Gastrocnemius medialis (tissue), 4 donors: ENCODE measurements around the gene WSB2. TPM values are rescaled to one million over a fixed set of nuclear protein-coding genes. Genes with fewer than 3 reads are reported as not detected.
"Not testable (repeated sequence)": the region's sequence is repeated elsewhere in the genome, so short reads cannot be mapped to it uniquely, and the experiment has no call there.

Experiments
- ATAC-seq, 2 donors: fragments of 150-250 bp; one replicate each; pipeline ENCODE4 v1.9.1; 2016
- DNase-seq, 2 donors: peaks; one replicate each; pipeline ENCODE4 v3.0.0-alpha.2; 2019
- H3K27ac ChIP-seq, 4 donors: fragments of 200-600 bp; sonication (generic); 1 replicate in 1 of 4; 2 replicates in 3 of 4; pipeline ENCODE4 v1.5.1; 2016 to 2018; ENCODE audit warnings: mild to moderate bottlenecking in 2 of 4, moderate library complexity in 1 of 4
- H3K27me3 ChIP-seq, 3 donors: fragments of 200-600 bp; sonication (generic) in 2 of 3; 1 replicate in 1 of 3; 2 replicates in 2 of 3; pipeline versions ENCODE4 v1.5.1 to v1.6.0; 2016 to 2019; ENCODE audit warnings: mild to moderate bottlenecking in 1 of 3, moderate library complexity in 1 of 3
- H3K36me3 ChIP-seq, 2 donors: fragments of 200-600 bp; sonication (generic) in 1 of 2; one replicate each; pipeline ENCODE4 v1.5.1; 2017 to 2018
- H3K4me1 ChIP-seq, 2 donors: fragments of 200-600 bp; sonication (generic) in 1 of 2; one replicate each; pipeline ENCODE4 v1.5.1; 2016 to 2017; ENCODE audit warnings: mild to moderate bottlenecking in 2 of 2
- H3K4me3 ChIP-seq, 4 donors: fragments of 200-600 bp; sonication (generic) in 3 of 4; 1 replicate in 1 of 4; 2 replicates in 3 of 4; pipeline ENCODE4 v1.5.1; 2016 to 2019; ENCODE audit warnings: mild to moderate bottlenecking in 2 of 4
- H3K9me3 ChIP-seq, 3 donors: fragments of 200-600 bp; sonication (generic) in 2 of 3; 1 replicate in 1 of 3; 2 replicates in 2 of 3; pipeline ENCODE4 v1.5.1; 2016 to 2019
- CTCF ChIP-seq, 5 experiments: fragments of 450-650 bp in 3 of 5; fragments of 200-600 bp in 2 of 5; sonication (generic) in 2 of 5; IDR thresholded peaks in 4 of 5; conservative IDR thresholded peaks in 1 of 5; 1 replicate in 4 of 5; 2 replicates in 1 of 5; pipeline ENCODE4 v1.5.1; 2016 to 2019; ENCODE audit warnings: antibody characterized with exemption in 5 of 5, mild to moderate bottlenecking in 3 of 5, moderate library complexity in 3 of 5
- POLR2A ChIP-seq, 2 donors: fragments of 450-650 bp; IDR thresholded peaks; one replicate each; pipeline ENCODE4 v1.6.1; 2017; ENCODE audit warnings: antibody characterized with exemption in 2 of 2, mild to moderate bottlenecking in 2 of 2, moderate library complexity in 2 of 2
- in situ Hi-C, 4 donors: fragments of 200-750 bp; cut with MboI; loops; one replicate each; pipeline versions ENCODE4 v1.15.0 to v1.8.0; 2017; ENCODE audit warnings: low sequenced_read_pairs in 4 of 4
- intact Hi-C: fragments of 100-400 bp; cut with DNase I; formaldehyde crosslinking; loops from one replicate; pipeline ENCODE4 v1.15.1; 2023; ENCODE audit warnings: low total_unique reads
- total RNA-seq, 4 donors: library from RNA; depleted of rRNA; stranded (reverse); fragments of >200 nt; gene quantifications; one replicate each; pipeline versions ENCODE4 v1.1.0 to v1.2.3, GENCODE V29; 2016

WSB2 gene
- total RNA-seq, 4 donors from 2014 or later, result 83.5 to 133 (median 93.5) TPM

- DNase-seq (no peak), ATAC-seq (no peak)
- Histone ChIP-seq H3K9me3 (no peaks in the 10 kb centered on the region), H3K27ac (no peak overlapping the region), H3K27me3 (no peaks in the 10 kb centered on the region), H3K36me3 (peaks cover 0 to 9% of the 10 kb centered on the region in 2 donors), H3K4me1 (peaks cover 11 to 12% of the 10 kb centered on the region in 2 donors), H3K4me3 (no peak overlapping the region)
- TF ChIP-seq POLR2A (IDR thresholded peaks at IDR 0.05) (no peak), CTCF (IDR thresholded peaks at IDR 0.05 in 4 of 5, conservative IDR thresholded peaks at IDR 0.05 in 1 of 5) (no peak)
- in situ Hi-C loops, result no loop called here
- intact Hi-C loops, result loop anchor here (10.0 kb wide), 1 partner anchor 89 kb away; the partner anchor contains the start of gene VSIG10
Observed at GRCh38 chr12:118015306-118015705, 45.7 kb downstream of the WSB2 start.

GRCh38 chr12:118013283-118013682 is 47.7 kb downstream of the WSB2 start:
- in situ Hi-C loops (no loop called here), intact Hi-C loops (loop anchor here (10.0 kb wide), 1 partner anchor 92 kb away; the partner anchor contains the start of gene VSIG10)
- Histone ChIP-seq H3K27ac (no peak overlapping the region), H3K27me3 (no peaks in the 10 kb centered on the region), H3K4me1 (peaks cover 11 to 12% of the 10 kb centered on the region in 2 donors), H3K4me3 (no peak overlapping the region), H3K36me3 (no peaks in the 10 kb centered on the region), H3K9me3 (no peaks in the 10 kb centered on the region)
- TF ChIP-seq CTCF (IDR thresholded peaks at IDR 0.05 in 4 of 5, conservative IDR thresholded peaks at IDR 0.05 in 1 of 5) (no peak), POLR2A (IDR thresholded peaks at IDR 0.05) (no peak)
- DNase-seq (no peak), ATAC-seq (no peak)

GRCh38 chr12:118011961-118012360 is 49.0 kb downstream of the WSB2 start:
- intact Hi-C loops (loop anchor here (10.0 kb wide), 1 partner anchor 93 kb away; the partner anchor contains the start of gene VSIG10), in situ Hi-C loops (no loop called here)
- no peak for ATAC-seq
- TF ChIP-seq CTCF (IDR thresholded peaks at IDR 0.05 in 4 of 5, conservative IDR thresholded peaks at IDR 0.05 in 1 of 5) (no peak), POLR2A (IDR thresholded peaks at IDR 0.05) (no peak)
- Histone ChIP-seq H3K27ac (no peak overlapping the region), H3K4me1 (peaks cover 6% of the 10 kb centered on the region in 2 donors), H3K36me3 (no peaks in the 10 kb centered on the region), H3K9me3 (no peaks in the 10 kb centered on the region), H3K4me3 (no peak overlapping the region), H3K27me3 (no peaks in the 10 kb centered on the region)
- DNase-seq, result no peak

GRCh38 chr12:118011377-118011776 is 49.6 kb downstream of the WSB2 start:
- TF ChIP-seq POLR2A (IDR thresholded peaks at IDR 0.05) (no peak), CTCF (IDR thresholded peaks at IDR 0.05 in 4 of 5, conservative IDR thresholded peaks at IDR 0.05 in 1 of 5) (no peak)
- H3K27me3 ChIP-seq, result no peaks in the 10 kb centered on the region
- in situ Hi-C loops, result no loop called here
- DNase-seq (no peak), ATAC-seq (no peak)
- intact Hi-C loops, result loop anchor here (10.0 kb wide), 1 partner anchor 93 kb away; the partner anchor contains the start of gene VSIG10
- H3K36me3 ChIP-seq, result no peaks in the 10 kb centered on the region
- no peak overlapping the region for H3K27ac ChIP-seq
- peaks cover 4 to 5% of the 10 kb centered on the region in 2 donors for H3K4me1 ChIP-seq
- H3K9me3 ChIP-seq, result no peaks in the 10 kb centered on the region
- H3K4me3 ChIP-seq, result no peak overlapping the region

GRCh38 chr12:118010903-118011302 is 50.1 kb downstream of the WSB2 start:
- H3K27ac ChIP-seq, result no peak overlapping the region
- H3K9me3 ChIP-seq, result no peaks in the 10 kb centered on the region
- H3K4me3 ChIP-seq, result no peak overlapping the region
- no peak for TF ChIP-seq CTCF (IDR thresholded peaks at IDR 0.05 in 4 of 5, conservative IDR thresholded peaks at IDR 0.05 in 1 of 5)
- no peak for TF ChIP-seq POLR2A (IDR thresholded peaks at IDR 0.05)
- H3K36me3 ChIP-seq, result no peaks in the 10 kb centered on the region
- ATAC-seq (no peak), DNase-seq (no peak)
- peaks cover 0 to under 1% of the 10 kb centered on the region in 2 donors for H3K4me1 ChIP-seq
- intact Hi-C loops (loop anchor here (10.0 kb wide), 1 partner anchor 94 kb away; the partner anchor contains the start of gene VSIG10), in situ Hi-C loops (no loop called here)
- H3K27me3 ChIP-seq, result no peaks in the 10 kb centered on the region

GRCh38 chr12:117999806-118000205 is 61.2 kb downstream of the WSB2 start:
- ATAC-seq, H3K36me3 ChIP-seq, H3K4me1 ChIP-seq, H3K9me3 ChIP-seq, H3K27ac ChIP-seq, in situ Hi-C loops, H3K4me3 ChIP-seq, intact Hi-C loops, H3K27me3 ChIP-seq, DNase-seq: not testable (repeated sequence)
